K562 (cell line): ENCODE measurements around the gene PARP14. TPM values are rescaled to one million over a fixed set of nuclear protein-coding genes. Genes with fewer than 3 reads are reported as not detected.

Experiments used
- ATAC-seq: fragments of 200-7000 bp; cut with Tn5 transposase; 3 replicates; pipeline ENCODE4 v1.9.1; 2020; ENCODE audit warnings: moderate library complexity
- BruUV-seq: library from RNA; stranded (reverse); fragments of 400-500 nt; replicated peaks from 2 replicates; lab custom pipeline; 2021; lab: Mats Ljungman, UMichigan
- CTCF ChIA-PET: fragments of 300-600 bp; formaldehyde crosslinking; extraction: SDS; loops from one replicate; lab custom pipeline; 2021; ENCODE audit warnings: low intra/inter-chr PET ratio; lab: Yijun Ruan, JAX
- POLR2A ChIA-PET: fragments of 300-600, 350-650 bp; sonication (Branson Sonifier 250); formaldehyde crosslinking; extraction: SDS; loops from one replicate; lab custom pipeline; 2021; ENCODE audit warnings: antibody characterized with exemption, inconsistent platforms; lab: Yijun Ruan, JAX
- DNase-seq, 4 experiments: peaks; one replicate each; pipeline versions ENCODE4 v3.0.0 to v3.0.0-alpha.2; 2011 to 2018; ENCODE audit warnings: low spot score in 3 of 4, mixed read lengths in 3 of 4; ENCODE audit errors: extremely low read depth in 1 of 4
- FAIRE-seq: peaks from 2 replicates; lab custom pipeline; 2011; peaks lifted over from hg19 to GRCh38; lab: Jason Lieb, UNC
- H2AFZ ChIP-seq: 2 replicates; pipeline ENCODE4 v1.6.0; 2011; ENCODE audit warnings: low read depth, low read length, control low read depth, inconsistent platforms
- H3K27ac ChIP-seq: fragments of 200-600 bp; 3 replicates; pipeline ENCODE4 v1.8.0; 2011; ENCODE audit warnings: low read depth, mild to moderate bottlenecking, control low read depth, inconsistent platforms, low read length, moderate library complexity, mixed read lengths; ENCODE audit errors: extremely low read depth
- H3K27me3 ChIP-seq, 2 experiments: fragments of 300-600 bp in 1 of 2; 2 replicates in 1 of 2; 3 replicates in 1 of 2; pipeline versions ENCODE4 v1.6.0 to v1.8.0; 2011; ENCODE audit warnings: inconsistent platforms in 2 of 2, low read length in 2 of 2, mild to moderate bottlenecking in 1 of 2, mixed read lengths in 1 of 2, moderate library complexity in 1 of 2; ENCODE audit not compliant: control insufficient read depth in 2 of 2, insufficient read depth in 2 of 2
- H3K36me3 ChIP-seq: fragments of 300-600 bp; 3 replicates; pipeline ENCODE4 v1.8.0; 2011; ENCODE audit warnings: mild to moderate bottlenecking, low read length, inconsistent platforms; ENCODE audit not compliant: control insufficient read depth, insufficient read depth
- H3K4me1 ChIP-seq, 2 experiments: fragments of 200-600 bp in 1 of 2; replicated peaks in 1 of 2; 2 replicates in 1 of 2; 3 replicates in 1 of 2; pipeline versions ENCODE4 v1.5.1 to v1.8.0; 2011; ENCODE audit warnings: inconsistent platforms in 2 of 2, low read length in 2 of 2, mild to moderate bottlenecking in 1 of 2, mixed read lengths in 1 of 2, moderate library complexity in 1 of 2; ENCODE audit not compliant: control insufficient read depth in 2 of 2, insufficient read depth in 2 of 2
- H3K4me2 ChIP-seq: 2 replicates; pipeline ENCODE4 v1.6.1; 2011; ENCODE audit warnings: low read length, control low read depth, inconsistent platforms, mixed read lengths; ENCODE audit not compliant: insufficient read depth
- H3K4me3 ChIP-seq: fragments of 200-600 bp; sonication (generic), shearing (Covaris generic); 2 replicates; pipeline ENCODE4 v1.5.1; 2016; ENCODE audit warnings: control low read depth, inconsistent platforms
- H3K79me2 ChIP-seq: fragments of 200-600 bp; 3 replicates; pipeline ENCODE4 v1.8.0; 2011; ENCODE audit warnings: low read length, inconsistent platforms; ENCODE audit not compliant: control insufficient read depth, insufficient read depth
- H3K9ac ChIP-seq, 2 experiments: 2 replicates each; pipeline versions ENCODE4 v1.6.0 to v1.6.1; 2011; ENCODE audit warnings: low read depth in 2 of 2, low read length in 2 of 2, control low read depth in 1 of 2, inconsistent platforms in 1 of 2, mild to moderate bottlenecking in 1 of 2, mixed read lengths in 1 of 2; ENCODE audit not compliant: insufficient read depth in 1 of 2
- H3K9me1 ChIP-seq: one replicate; pipeline ENCODE4 v1.6.0; 2011; ENCODE audit warnings: inconsistent platforms, mild to moderate bottlenecking, low read length, moderate library complexity; ENCODE audit not compliant: control insufficient read depth, insufficient read depth
- H3K9me3 ChIP-seq: replicated peaks from 2 replicates; pipeline ENCODE4 v1.5.1; 2011; ENCODE audit warnings: low read depth, low read length, inconsistent platforms; ENCODE audit not compliant: control insufficient read depth, insufficient read depth
- H4K20me1 ChIP-seq: replicated peaks from 2 replicates; pipeline ENCODE4 v1.6.1; 2011; ENCODE audit warnings: low read length, inconsistent platforms, mixed read lengths; ENCODE audit not compliant: control insufficient read depth, insufficient read depth
- BRD4 ChIP-seq: fragments of 200-600 bp; sonication (generic); IDR thresholded peaks from 2 replicates; pipeline ENCODE4 v1.6.1; 2017; ENCODE audit warnings: inconsistent platforms
- ESRRB ChIP-seq: fragments of 250-450 bp; sonication (Bioruptor Pico); IDR thresholded peaks from 2 replicates; pipeline ENCODE4 v1.5.0; 2020; ENCODE audit warnings: mild to moderate bottlenecking, moderate library complexity, borderline replicate concordance
- KDM5B ChIP-seq: fragments of 200-600 bp; sonication (generic); IDR thresholded peaks from 2 replicates; pipeline ENCODE4 v1.6.1; 2012; ENCODE audit warnings: low read depth, mild to moderate bottlenecking, moderate library complexity, low read length, control low read depth, inconsistent platforms; ENCODE audit not compliant: insufficient replicate concordance
- MTF1 ChIP-seq: fragments of 250-450 bp; sonication (Bioruptor Pico); IDR thresholded peaks from 2 replicates; pipeline ENCODE4 v1.9.0; 2021; ENCODE audit warnings: moderate library complexity, mild to moderate bottlenecking, inconsistent platforms, borderline replicate concordance
- RFX5 ChIP-seq: IDR thresholded peaks from 2 replicates; pipeline ENCODE4 v1.6.1; 2011; ENCODE audit warnings: low read depth, mild to moderate bottlenecking, improper control_type of control experiment, low read length
- ZNF133 ChIP-seq: fragments of 250-450 bp; sonication (Bioruptor Pico); IDR thresholded peaks from 2 replicates; pipeline ENCODE4 v1.4.0; 2020; ENCODE audit warnings: mild to moderate bottlenecking
- WGBS: fragments of 100-300 bp; shearing (Covaris generic); methylation state at CpG from one replicate; pipeline ENCODE4 v1.1.6; 2016; ENCODE audit warnings: low coverage, mixed read lengths; ENCODE audit not compliant: insufficient coverage; ENCODE audit errors: missing lambda C conversion rate; 5-methylcytosine and 5-hydroxymethylcytosine counted together
- in situ Hi-C: fragments of 300-500 bp; cut with MboI; formaldehyde crosslinking; loops from 4 replicates; pipeline ENCODE4 v1.15.0; 2018; ENCODE audit warnings: inconsistent platforms, mixed read lengths
- intact Hi-C: fragments of 100-400 bp; cut with micrococcal nuclease; formaldehyde crosslinking; loops from 2 replicates; pipeline ENCODE4 v1.14.2; 2022
- polyA plus RNA-seq, 8 experiments: library from polyadenylated mRNA; depleted of rRNA in 4 of 8; stranded (reverse) in 5 of 8; unstranded in 3 of 8; fragments of >200 nt; fragmentation: Nextera tagmentation in 2 of 8; fragmentation: Illumina TruSeq in 1 of 8; extraction: Ambion mirVana in 2 of 8; extraction: Trizol in 1 of 8; gene quantifications; 2 replicates each; pipeline versions ENCODE4 v1.2.1 to v1.2.3, GENCODE V29; 2011 to 2014; ENCODE audit warnings: inconsistent platforms in 1 of 8, missing spikeins in 1 of 8
- total RNA-seq, 7 experiments: library from RNA; depleted of rRNA in 6 of 7; stranded (reverse); fragments of >200 nt in 6 of 7; fragmentation: Illumina TruSeq in 2 of 7; extraction: Trizol in 2 of 7; gene quantifications; 2 replicates each; pipeline versions ENCODE4 v1.2.1 to v1.2.3, GENCODE V29; 2011 to 2021; ENCODE audit warnings: low replicate concordance in 1 of 7
- TF ChIP-seq, protein P1 (sequence below): fragments of 250-450 bp; sonication (Bioruptor Pico); IDR thresholded peaks from 2 replicates; pipeline ENCODE4 v1.5.0; 2021; ENCODE audit warnings: mild to moderate bottlenecking, moderate library complexity

Gene PARP14
- total and polyA plus RNA-seq, 9 of the 15 experiments (the other 6 are each of a cell fraction or from before 2014, with no cell fraction given), result 3.1 to 14.4 (median 9.0) TPM

DNA sequence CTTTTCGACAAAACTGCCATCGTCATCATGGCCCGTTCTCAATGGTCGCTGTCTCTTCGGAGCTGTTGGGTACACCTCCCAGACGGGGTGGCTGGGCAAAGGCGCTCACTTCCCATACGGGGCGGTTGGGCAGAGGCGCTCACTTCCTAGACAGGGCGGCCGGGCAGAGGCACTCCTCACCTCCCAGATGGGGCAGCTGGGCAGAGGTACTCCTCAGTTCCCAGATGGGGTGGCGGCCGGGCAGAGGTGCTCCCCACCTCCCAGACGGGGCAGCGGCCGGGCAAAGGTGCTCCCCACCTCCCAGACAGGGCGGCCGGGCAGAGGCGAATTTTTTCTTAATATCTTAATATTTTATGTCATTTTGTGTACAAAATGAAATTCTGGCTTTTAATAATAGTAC is 44.5 kb downstream of the PARP14 start:
- Histone ChIP-seq H3K4me3 (no peak overlapping the region), H3K9ac (no peak overlapping the region), H2AFZ (no peak overlapping the region), H3K9me3 (no peaks in the 10 kb centered on the region), H3K9me1 (peaks cover 2% of the 10 kb centered on the region), H3K79me2 (no peaks in the 10 kb centered on the region), H3K27me3 (no peaks in the 10 kb centered on the region), H3K27ac (no peak overlapping the region), H3K36me3 (no peaks in the 10 kb centered on the region), H3K4me1 (peaks cover 3 to 5% of the 10 kb centered on the region in 2 experiments; a peak in 4 of 5 replicates), H3K4me2 (no peak overlapping the region), H4K20me1 (no peaks in the 10 kb centered on the region)
- ATAC-seq (no peak), FAIRE-seq (no peak), DNase-seq (no peak)
- intact Hi-C loops, result no loop called here
- CTCF ChIA-PET, result no interaction called here
- no peak for TF ChIP-seq MTF1 (CRISPR knock-in tag)
- no peak for TF ChIP-seq BRD4
- no peak for TF ChIP-seq KDM5B
- no peak for TF ChIP-seq RFX5
- no peak for TF ChIP-seq ZNF133 (CRISPR knock-in tag)
- TF ChIP-seq ESRRB, result no peak
- POLR2A ChIA-PET, result no interaction called here
- no TSS peak for BruUV-seq
- in situ Hi-C loops, result no loop called here
- 86% methylated on average over 7 of the region's 20 CpGs for WGBS

DNA sequence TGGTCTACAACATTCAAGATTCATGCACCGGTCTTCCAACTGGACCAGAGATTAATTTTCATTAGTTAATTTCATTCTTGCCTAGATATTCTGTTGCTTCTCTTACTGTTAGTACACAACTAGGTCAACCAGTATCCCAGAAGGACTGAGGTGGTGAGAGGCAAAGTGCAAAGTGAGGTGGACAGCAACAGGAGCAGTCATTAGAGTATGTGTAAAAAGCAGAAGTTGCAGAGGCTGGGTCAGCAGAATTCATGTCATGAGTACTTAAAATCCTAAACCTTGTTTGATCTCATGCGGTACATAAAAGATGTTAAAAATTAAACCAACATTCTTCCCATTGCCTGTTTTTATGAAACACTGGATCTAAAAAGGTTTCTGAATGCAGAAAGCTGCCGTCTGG is 46.7 kb downstream of the PARP14 start:
- TF ChIP-seq, protein P1, sequence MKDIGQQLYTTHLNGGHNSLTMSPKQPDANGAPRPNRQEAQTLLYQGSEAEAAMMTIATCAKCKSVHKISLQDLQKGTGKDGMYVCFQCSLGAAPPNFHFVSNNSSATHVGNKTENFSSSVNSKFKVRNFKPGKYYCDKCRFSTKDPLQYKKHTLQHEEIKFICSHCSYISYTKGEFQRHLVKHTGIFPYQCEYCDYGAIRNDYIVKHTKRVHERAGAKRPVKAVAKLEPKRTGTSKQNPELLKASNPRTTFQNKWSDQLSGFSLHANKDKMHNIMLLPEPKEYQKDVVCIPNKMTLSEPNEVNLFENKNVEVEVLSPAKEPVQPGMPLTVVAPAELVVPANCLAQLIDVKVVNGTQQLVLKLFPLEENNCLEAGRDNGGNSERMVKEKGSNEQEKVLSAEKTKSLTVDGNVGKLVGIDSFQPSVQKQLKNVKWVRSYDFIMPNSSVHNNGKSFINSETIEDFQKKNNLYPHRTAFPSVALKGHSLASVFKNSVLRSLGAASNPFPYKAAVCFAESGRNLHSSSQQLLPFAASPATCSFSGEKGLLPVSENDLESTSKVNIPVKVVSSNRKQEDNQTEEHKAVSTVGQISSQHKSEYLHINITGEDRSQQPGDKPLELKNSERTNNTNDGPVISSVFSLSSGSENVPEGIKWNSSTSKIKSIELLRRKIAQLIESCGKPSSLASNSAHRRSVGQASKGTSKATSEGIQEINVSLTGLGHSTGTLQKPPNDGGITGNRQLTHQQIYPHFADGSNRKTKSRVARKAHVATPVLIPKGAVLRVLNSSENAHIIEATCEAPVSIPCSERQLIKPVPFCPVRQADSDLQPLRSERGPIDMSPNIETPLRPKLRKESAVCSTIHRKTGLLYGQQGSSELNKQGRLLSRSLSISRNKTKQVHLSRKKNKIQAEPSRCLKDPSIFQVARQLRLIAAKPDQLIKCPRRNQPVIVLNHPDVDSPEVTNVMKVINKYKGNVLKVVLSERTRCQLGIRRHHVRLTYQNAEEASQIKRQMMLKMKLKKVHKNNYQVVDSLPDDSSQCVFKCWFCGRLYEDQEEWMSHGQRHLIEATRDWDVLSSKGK (CRISPR knock-in tag), result no peak
- Histone ChIP-seq H3K4me3 (no peak overlapping the region), H3K27me3 (no peaks in the 10 kb centered on the region), H3K4me1 (peaks cover 5 to 9% of the 10 kb centered on the region in 2 experiments; a peak in 4 of 5 replicates), H3K79me2 (no peaks in the 10 kb centered on the region), H3K9me3 (no peaks in the 10 kb centered on the region), H3K9me1 (peaks cover 2% of the 10 kb centered on the region), H3K27ac (no peak overlapping the region), H3K4me2 (no peak overlapping the region), H4K20me1 (no peaks in the 10 kb centered on the region), H3K9ac (no peak overlapping the region), H3K36me3 (no peaks in the 10 kb centered on the region), H2AFZ (no peak overlapping the region)
- in situ Hi-C loops (no loop called here), intact Hi-C loops (no loop called here)
- no peak for DNase-seq
- 57% methylated on average over 3 of the region's 3 CpGs for WGBS
- ATAC-seq, result no peak
- CTCF ChIA-PET, result no interaction called here
- POLR2A ChIA-PET, result interaction anchor here (0.6 kb wide), 1 partner anchor 189 kb away, joined by 3 read pairs; no protein-coding TSS in a partner anchor
- BruUV-seq, result no TSS peak
- no peak for FAIRE-seq
